ENCODE measurements around the gene EFNA4. TPM values are rescaled to one million over a fixed set of nuclear protein-coding genes. Genes with fewer than 3 reads are reported as not detected.

EFNA4 gene
- total and polyA plus RNA-seq, 2 donors (not counting 1 experiment from before 2014, with no cell fraction given) = 8.4 to 10.6 TPM

DNA sequence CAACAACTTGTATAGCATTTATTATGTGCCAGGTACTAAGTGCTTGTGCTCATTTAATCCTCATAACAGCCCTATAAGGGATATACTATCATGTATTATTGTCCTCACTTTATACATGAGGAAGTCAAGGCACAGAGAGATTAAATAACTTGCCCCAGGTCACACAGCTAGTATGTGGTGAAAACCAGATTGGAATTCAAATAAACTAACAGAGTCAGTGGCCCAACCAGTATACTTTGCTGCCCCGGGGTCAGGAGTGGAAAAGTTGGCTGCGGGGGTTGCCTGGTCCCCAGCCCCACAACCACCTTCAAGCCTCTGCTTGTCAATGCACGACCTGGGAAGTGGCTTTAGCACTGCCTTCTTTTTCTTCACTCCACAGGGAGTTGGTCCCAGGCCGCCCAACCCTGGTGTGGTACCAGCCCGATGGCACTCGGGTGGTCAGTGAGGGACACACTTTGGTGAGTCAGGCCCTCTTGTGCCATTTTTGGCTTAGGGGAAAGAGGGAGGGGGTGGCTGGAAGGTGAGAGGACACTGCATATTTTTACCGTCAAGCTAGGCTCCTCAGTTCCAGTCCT, 9.9 kb upstream of the EFNA4 start:
- WGBS (ENCODE audit: insufficient coverage) = 100% methylated on average over 7 of the region's 7 CpGs

More for the DNA sequence above, 9.9 kb upstream of the EFNA4 start:
- POLR2A ChIA-PET = interaction anchor here (0.6 kb wide), 1 partner anchor 43 kb away, joined by 4 read pairs; no protein-coding TSS in a partner anchor
- no peak overlapping the region for H3K9ac ChIP-seq (ENCODE audit: low read length)
- DNase-seq = no peak
- Mint-ChIP-seq H3K4me1 (peaks cover 25% of the 10 kb centered on the region), H3K4me3 (peak overlapping the region; percentile 41), H3K27ac (no peak overlapping the region), H3K9me3 (ENCODE audit: insufficient read depth) (no peaks in the 10 kb centered on the region), H3K27me3 (no peaks in the 10 kb centered on the region)
- intact Hi-C loops (cut with micrococcal nuclease) = no loop called here
- no peaks in the 10 kb centered on the region for H3K27me3 ChIP-seq (replicated peaks in 1 of 4; ENCODE audit: control extremely low read depth in 1 of 4, control insufficient read depth in 3 of 4, insufficient read depth in 4 of 4, low read length in 3 of 4)
- peaks cover 20 to 30% of the 10 kb centered on the region in 2 donors for H3K4me1 ChIP-seq (ENCODE audit: control insufficient read depth in 2 of 2, insufficient read depth in 2 of 2, low read length in 2 of 2)
- H3K4me2 ChIP-seq (replicated peaks; ENCODE audit: low read depth, low read length, poor library complexity, severe bottlenecking) = peak overlapping the region; percentile 4
- H3K4me3 ChIP-seq (ENCODE audit: control extremely low read depth in 1 of 5, extremely low read depth in 1 of 5, insufficient read depth in 1 of 5, low read depth in 2 of 5, low read length in 4 of 5) = no peak overlapping the region
- H3K36me3 ChIP-seq (replicated peaks in 1 of 2; ENCODE audit: control extremely low read depth in 1 of 2, control insufficient read depth in 1 of 2, extremely low read depth in 1 of 2, insufficient read depth in 2 of 2, low read length in 1 of 2) = peaks cover 0 to 3% of the 10 kb centered on the region in 2 experiments
- H3K27ac ChIP-seq (ENCODE audit: low read length in 2 of 2) = no peak overlapping the region
- no peak for ATAC-seq (ENCODE audit: low read depth)
- no peak for TF ChIP-seq EZH2 (IDR thresholded peaks at IDR 0.05; ENCODE audit: borderline replicate concordance, insufficient read depth, low read depth, low read length, poor library complexity, severe bottlenecking)
- TF ChIP-seq CTCF (IDR thresholded peaks at IDR 0.05) = no peak
- no peaks in the 10 kb centered on the region for H3K9me3 ChIP-seq (ENCODE audit: control extremely low read depth in 1 of 3, control insufficient read depth in 2 of 3, insufficient read depth in 1 of 3, low read length in 2 of 3)
- no peak overlapping the region for H2AFZ ChIP-seq (ENCODE audit: insufficient read depth, low read depth, low read length, poor library complexity, severe bottlenecking)
- CTCF ChIA-PET = interaction anchor here (1.7 to 20.2 kb wide), 6 partner anchors 5 to 719 kb away, joined by 3 to 370 read pairs (median 6); partner anchors contain the start of genes ADAM15 and EFNA4
- H3K79me2 ChIP-seq (ENCODE audit: control insufficient read depth, insufficient read depth, low read length) = no peaks in the 10 kb centered on the region
- H4K20me1 ChIP-seq (ENCODE audit: control insufficient read depth, insufficient read depth, low read length, poor library complexity, severe bottlenecking) = no peaks in the 10 kb centered on the region
